AG08396 (cell line): ENCODE data around the gene SAXO1.

ENCODE experiments used
- DNase-seq: peaks from one replicate; pipeline ENCODE4 v3.0.0; 2012; ENCODE audit warnings: low spot score, mixed read lengths

Gene SAXO1

GRCh38 chr9:18910916-18911315, 122.1 kb downstream of the SAXO1 start:
- DNase-seq, result no peak

GRCh38 chr9:18910435-18910834, 122.6 kb downstream of the SAXO1 start:
- peak; percentile 30 for DNase-seq

- no peak for DNase-seq
These were observed 123.6 kb downstream of the SAXO1 start for GRCh38 chr9:18909140-18910018.

- no peak for DNase-seq
These were observed 124.9 kb downstream of the SAXO1 start for GRCh38 chr9:18907927-18908625.

- peak; percentile 72 for DNase-seq
These were observed 126.2 kb downstream of the SAXO1 start for GRCh38 chr9:18906656-18907395.

- DNase-seq, result no peak
These were observed 127.0 kb downstream of the SAXO1 start for GRCh38 chr9:18905883-18906629.

GRCh38 chr9:18905028-18905882, 127.8 kb downstream of the SAXO1 start:
- no peak for DNase-seq

- DNase-seq, result no peak
These were observed 129.6 kb downstream of the SAXO1 start for GRCh38 chr9:18903450-18903849.

GRCh38 chr9:18896531-18897179, 136.4 kb downstream of the SAXO1 start:
- DNase-seq, result no peak

- no peak for DNase-seq
These were observed 137.0 kb downstream of the SAXO1 start for GRCh38 chr9:18896004-18896403.

GRCh38 chr9:18893491-18893890, 139.5 kb downstream of the SAXO1 start:
- DNase-seq, result no peak

GRCh38 chr9:18893046-18893445, 140.0 kb downstream of the SAXO1 start:
- no peak for DNase-seq

- no peak for DNase-seq
These were observed 140.9 kb downstream of the SAXO1 start for GRCh38 chr9:18891946-18892670.

- peak; percentile 22 for DNase-seq
These were observed 142.6 kb downstream of the SAXO1 start for GRCh38 chr9:18890372-18890771.

- no peak for DNase-seq
These were observed 143.5 kb downstream of the SAXO1 start for GRCh38 chr9:18889550-18889949.

- no peak for DNase-seq
These were observed 144.7 kb downstream of the SAXO1 start for GRCh38 chr9:18888290-18888689.

GRCh38 chr9:18887546-18887945, 145.5 kb downstream of the SAXO1 start:
- DNase-seq, result no peak

GRCh38 chr9:18881758-18882157, 151.3 kb downstream of the SAXO1 start:
- no peak for DNase-seq

GRCh38 chr9:18877984-18878383, 155.0 kb downstream of the SAXO1 start:
- DNase-seq, result no peak
